CD4-positive, alpha-beta T cell treated with Interleukin-15 for 1 hour (primary cell): Measurements from ENCODE around the gene WFDC6.

Source experiments
- DNase-seq: peaks from one replicate; pipeline ENCODE4 v3.0.0-alpha.2; 2020

Gene WFDC6

GRCh38 chr20:45515147-45515913 is 24.0 kb downstream of the WFDC6 start, which contains the start of gene SPINT3:
Gene SPINT3 (minus strand): TSS chr20:45515622. CDS start chr20:45515608, 14 bp downstream.
- DNase-seq, result no peak

GRCh38 chr20:45510242-45510862 is 28.9 kb downstream of the WFDC6 start:
- no peak for DNase-seq

GRCh38 chr20:45509091-45509490 is 30.2 kb downstream of the WFDC6 start:
- DNase-seq, result no peak

- DNase-seq, result no peak
These were observed 31.0 kb downstream of the WFDC6 start for GRCh38 chr20:45508068-45508886.

- no peak for DNase-seq
These were observed 32.1 kb downstream of the WFDC6 start for GRCh38 chr20:45507011-45507820.

GRCh38 chr20:45506398-45506797 is 32.9 kb downstream of the WFDC6 start:
- DNase-seq, result no peak

GRCh38 chr20:45503403-45503802 is 35.9 kb downstream of the WFDC6 start:
- DNase-seq, result no peak

GRCh38 chr20:45502561-45502960 is 36.7 kb downstream of the WFDC6 start:
- DNase-seq, result no peak

- DNase-seq, result no peak
These were observed 37.7 kb downstream of the WFDC6 start for GRCh38 chr20:45501600-45501999.

GRCh38 chr20:45500022-45500421 is 39.3 kb downstream of the WFDC6 start:
- no peak for DNase-seq

- DNase-seq, result no peak
These were observed 41.2 kb downstream of the WFDC6 start for GRCh38 chr20:45497971-45498494.

GRCh38 chr20:45496166-45496565 is 43.1 kb downstream of the WFDC6 start:
- DNase-seq, result no peak

GRCh38 chr20:45495501-45495941 is 43.8 kb downstream of the WFDC6 start:
- DNase-seq, result no peak

- no peak for DNase-seq
These were observed 50.2 kb downstream of the WFDC6 start for GRCh38 chr20:45489083-45489531.

- no peak for DNase-seq
These were observed 52.0 kb downstream of the WFDC6 start for GRCh38 chr20:45487231-45487635.

GRCh38 chr20:45485388-45485787 is 53.9 kb downstream of the WFDC6 start:
- no peak for DNase-seq

GRCh38 chr20:45484676-45485075 is 54.6 kb downstream of the WFDC6 start:
- no peak for DNase-seq
